A204.1 (cell line): ENCODE measurements around the gene TBC1D14.

Experiments
- FAIRE-seq: peaks from 2 replicates; lab custom pipeline; 2012; peaks lifted over from hg19 to GRCh38; lab: Jason Lieb, UNC

The TBC1D14 gene

DNA sequence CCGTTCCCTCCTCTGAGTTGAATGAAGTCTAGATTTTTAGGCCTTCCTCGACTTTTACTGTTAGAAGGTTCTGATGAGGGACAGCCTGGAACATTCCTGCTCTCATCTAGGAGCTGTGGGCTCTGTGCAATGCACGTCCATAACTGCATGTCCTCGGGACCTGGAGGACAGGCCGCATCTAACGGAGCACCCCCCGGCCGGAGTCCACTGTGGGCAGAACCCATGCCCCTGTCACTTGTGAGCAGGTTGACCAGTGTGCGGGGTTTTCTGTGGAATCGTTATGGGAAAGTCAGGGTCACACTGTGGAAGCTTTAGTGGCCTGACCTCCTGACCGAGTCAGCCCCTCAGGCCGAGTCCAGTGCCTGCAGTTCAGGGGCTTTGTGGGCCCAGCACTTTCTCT, 114.3 kb downstream of the TBC1D14 start:
- FAIRE-seq: no peak

- no peak for FAIRE-seq
These were observed 114.8 kb downstream of the TBC1D14 start for GRCh38 chr4:7024336-7024890.

GRCh38 chr4:7025040-7025602, 115.5 kb downstream of the TBC1D14 start:
- FAIRE-seq: no peak

DNA sequence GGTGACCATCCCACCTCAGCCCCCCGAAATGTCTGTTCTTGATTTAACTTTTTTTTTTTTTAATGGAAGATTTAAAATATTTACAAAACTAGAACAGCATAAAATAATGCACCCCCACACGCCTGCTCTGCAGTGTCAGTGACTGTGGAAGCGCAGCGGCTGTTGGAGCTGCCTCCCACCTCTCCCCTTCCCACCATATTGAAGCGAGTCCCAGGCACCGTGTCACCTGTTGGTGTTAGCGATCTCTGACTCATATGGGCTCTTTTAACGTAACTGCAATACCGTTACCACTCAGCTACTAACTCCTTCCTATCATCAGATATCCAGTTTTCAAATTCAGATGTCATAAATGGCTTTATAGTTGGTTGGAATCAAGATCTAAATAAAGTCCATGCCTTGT, 116.5 kb downstream of the TBC1D14 start:
- FAIRE-seq: no peak

GRCh38 chr4:7027284-7027683, 117.7 kb downstream of the TBC1D14 start:
- no peak for FAIRE-seq

GRCh38 chr4:7027913-7028312, 118.3 kb downstream of the TBC1D14 start:
- FAIRE-seq: no peak

- FAIRE-seq: no peak
These were observed 119.6 kb downstream of the TBC1D14 start for GRCh38 chr4:7029212-7029611.

GRCh38 chr4:7029921-7030320, 120.3 kb downstream of the TBC1D14 start:
- no peak for FAIRE-seq

- no peak for FAIRE-seq
These were observed 121.2 kb downstream of the TBC1D14 start for GRCh38 chr4:7030856-7031255.

GRCh38 chr4:7031558-7032449, 122.2 kb downstream of the TBC1D14 start:
- no peak for FAIRE-seq

- no peak for FAIRE-seq
These were observed 123.0 kb downstream of the TBC1D14 start for GRCh38 chr4:7032596-7032995.

- no peak for FAIRE-seq
These were observed 124.8 kb downstream of the TBC1D14 start for GRCh38 chr4:7034262-7035081.

DNA sequence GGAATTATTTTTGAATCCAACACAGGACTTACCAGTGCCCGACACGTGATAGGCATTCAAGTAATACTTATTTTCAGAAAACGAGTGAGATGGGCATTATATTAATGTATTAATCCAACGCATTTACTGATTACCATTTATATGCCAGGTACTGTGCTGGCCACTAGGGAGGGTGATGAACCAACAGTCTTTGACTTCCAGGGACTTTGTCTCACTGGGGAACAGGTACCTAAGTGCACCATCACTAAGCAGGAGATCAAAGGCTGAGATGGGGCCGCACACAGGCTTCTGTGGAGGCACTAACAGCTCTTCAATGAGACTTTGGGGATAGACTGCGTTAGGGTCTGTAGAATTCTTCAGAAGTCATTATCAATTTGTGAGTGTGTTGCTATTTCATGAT, 127.8 kb downstream of the TBC1D14 start:
- no peak for FAIRE-seq

DNA sequence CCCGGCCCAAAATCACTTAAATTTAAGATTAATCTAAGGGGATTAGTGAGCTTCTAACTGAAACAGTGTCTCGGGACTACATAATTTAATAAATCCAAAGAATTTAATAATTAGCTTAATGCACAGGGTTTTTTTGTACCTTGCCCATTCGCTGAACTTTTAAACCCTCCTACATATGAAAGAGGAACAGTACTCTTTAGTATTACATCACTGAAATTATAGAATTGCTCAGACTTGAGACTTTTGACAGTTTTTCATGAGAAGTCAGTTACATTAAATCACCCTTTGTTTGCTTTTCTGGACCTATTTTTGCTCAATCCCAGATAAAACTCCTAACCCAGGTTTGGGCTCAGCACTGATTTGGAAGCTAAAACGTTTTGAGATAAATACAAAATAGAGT, 131.1 kb downstream of the TBC1D14 start:
- no peak for FAIRE-seq

GRCh38 chr4:7041246-7041645, 131.6 kb downstream of the TBC1D14 start:
- no peak for FAIRE-seq

DNA sequence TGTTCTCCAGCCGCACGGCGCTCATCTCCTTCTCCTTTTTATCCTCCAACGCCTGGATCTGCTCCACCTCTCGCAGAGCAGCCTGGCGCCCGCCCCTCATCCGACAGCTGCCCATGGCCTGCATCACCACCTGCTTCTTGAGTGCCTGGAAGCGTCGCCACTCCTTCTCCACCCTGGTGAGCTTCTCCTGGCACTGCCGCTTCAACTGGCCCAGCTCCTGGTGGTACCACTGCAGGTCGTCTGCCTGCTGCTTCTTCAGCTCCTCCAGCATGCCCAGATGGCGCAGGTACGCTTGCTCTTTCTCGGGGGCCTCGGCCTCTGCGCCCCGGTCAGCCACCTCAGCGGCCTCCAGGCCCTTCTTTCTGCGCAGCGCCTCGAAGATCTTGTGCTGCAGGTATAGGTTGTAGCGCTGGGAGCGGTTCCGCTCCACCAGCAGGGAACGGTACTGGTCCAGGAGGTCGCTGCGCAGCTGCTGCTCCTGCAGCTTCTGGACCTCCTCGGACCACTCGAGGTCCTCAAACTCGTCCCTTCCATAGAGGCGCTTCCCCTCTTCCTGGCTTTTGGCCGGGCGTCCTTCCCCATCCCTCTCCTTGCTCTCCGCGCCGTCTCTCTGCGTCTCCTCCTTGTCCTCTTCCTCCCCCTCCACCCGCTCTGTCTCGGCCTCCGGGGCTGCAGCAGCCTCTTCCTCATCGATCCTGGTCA, 132.3 kb downstream of the TBC1D14 start:
- FAIRE-seq: no peak

DNA sequence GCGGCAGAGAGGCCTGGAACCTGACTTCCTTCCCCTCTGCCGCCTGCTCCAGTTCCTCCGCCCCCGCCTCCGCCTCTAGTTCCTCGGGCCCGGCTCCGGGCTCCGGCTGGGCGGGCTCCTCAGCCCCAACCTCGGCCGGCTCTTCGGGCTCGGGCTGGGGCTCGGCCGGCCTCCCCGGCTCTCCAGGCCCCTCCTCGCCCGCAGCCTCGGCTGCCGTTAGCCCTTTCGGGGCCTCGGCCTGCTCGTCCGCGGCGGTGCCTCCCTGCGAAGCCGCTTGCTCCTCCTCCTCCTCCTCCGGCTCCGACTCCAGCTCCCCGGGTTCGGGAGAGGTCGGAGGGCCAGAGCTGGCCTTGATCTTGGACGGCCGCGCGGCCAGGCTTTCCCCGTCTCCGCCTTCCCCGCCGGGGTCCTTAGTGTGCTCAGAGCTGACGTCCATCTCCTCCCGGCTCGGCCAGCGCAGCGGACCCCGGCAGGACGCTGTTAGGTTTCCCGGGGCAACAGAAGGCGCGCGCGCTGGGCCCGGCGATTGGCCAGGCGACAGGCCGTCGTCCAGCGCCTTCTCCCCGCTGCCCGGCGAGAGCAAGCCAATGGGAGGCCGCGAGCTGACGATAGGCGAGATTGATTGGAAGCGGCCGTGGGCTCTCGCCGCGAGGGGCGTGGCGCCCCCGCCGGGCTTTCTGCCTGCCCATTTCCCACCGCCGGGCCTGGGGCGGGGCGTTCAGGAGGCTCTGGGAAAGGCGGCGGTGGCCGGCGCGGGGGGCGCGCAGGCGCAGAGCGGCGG, 133.1 kb downstream of the TBC1D14 start:
- no peak for FAIRE-seq

GRCh38 chr4:7043284-7044136, 133.9 kb downstream of the TBC1D14 start, which contains the start of gene TADA2B:
Gene TADA2B, plus strand, starts transcription at chr4:7043372. Its CDS starts 208 bp downstream, at chr4:7043580.
- no peak for FAIRE-seq

DNA sequence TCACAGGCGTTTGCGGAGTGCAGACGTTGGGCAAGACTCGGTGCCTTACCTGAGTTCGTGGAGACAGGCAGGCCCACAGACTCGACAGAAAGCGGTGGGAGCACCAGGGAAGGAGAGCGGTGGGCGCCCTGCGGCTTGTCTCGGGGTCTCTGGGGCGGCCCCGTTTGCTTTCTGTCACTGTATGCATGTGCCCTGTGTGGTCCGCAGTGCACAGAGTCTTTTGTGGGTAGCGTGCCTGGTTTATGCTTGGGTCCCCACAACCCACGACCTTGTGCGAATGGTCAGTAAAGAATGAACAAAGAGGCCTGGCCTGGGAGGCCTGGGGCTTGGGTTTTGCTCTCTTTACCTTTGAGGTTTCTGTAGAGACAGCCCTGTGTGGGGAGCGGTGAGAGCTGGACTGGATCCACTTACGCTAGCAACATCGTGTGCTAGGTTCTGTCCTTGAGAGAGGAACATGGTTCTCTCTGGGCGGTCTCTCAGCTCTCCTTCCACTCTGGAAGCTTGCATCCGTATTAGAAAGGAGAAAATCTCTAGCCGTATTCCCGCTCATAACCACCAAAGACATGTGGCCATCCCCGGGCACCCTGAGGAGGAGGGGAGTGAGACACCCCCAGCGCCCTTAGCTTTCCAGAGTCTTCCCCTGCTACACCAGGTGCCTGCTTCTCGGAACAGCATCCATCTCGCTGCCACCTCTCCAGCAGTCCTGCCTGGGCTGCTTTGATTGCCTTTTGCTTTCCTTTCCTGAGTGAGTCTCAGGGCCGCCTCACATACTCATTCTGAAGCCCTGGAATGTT, 134.7 kb downstream of the TBC1D14 start:
- FAIRE-seq: no peak
